ENCODE data around the gene SENP2.

GRCh38 chr3:185647134-185647879 lies 61.2 kb downstream of the SENP2 start:
- TF ChIP-seq, protein P1, sequence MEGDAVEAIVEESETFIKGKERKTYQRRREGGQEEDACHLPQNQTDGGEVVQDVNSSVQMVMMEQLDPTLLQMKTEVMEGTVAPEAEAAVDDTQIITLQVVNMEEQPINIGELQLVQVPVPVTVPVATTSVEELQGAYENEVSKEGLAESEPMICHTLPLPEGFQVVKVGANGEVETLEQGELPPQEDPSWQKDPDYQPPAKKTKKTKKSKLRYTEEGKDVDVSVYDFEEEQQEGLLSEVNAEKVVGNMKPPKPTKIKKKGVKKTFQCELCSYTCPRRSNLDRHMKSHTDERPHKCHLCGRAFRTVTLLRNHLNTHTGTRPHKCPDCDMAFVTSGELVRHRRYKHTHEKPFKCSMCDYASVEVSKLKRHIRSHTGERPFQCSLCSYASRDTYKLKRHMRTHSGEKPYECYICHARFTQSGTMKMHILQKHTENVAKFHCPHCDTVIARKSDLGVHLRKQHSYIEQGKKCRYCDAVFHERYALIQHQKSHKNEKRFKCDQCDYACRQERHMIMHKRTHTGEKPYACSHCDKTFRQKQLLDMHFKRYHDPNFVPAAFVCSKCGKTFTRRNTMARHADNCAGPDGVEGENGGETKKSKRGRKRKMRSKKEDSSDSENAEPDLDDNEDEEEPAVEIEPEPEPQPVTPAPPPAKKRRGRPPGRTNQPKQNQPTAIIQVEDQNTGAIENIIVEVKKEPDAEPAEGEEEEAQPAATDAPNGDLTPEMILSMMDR (IDR thresholded peaks at IDR 0.05 in 8 of 11, conservative IDR thresholded peaks at IDR 0.05 in 3 of 11), result no peak
- TF ChIP-seq POLR2AphosphoS5 (IDR thresholded peaks at IDR 0.05), result no peak
